Left renal cortex interstitium (tissue), 4 donors: Measurements from ENCODE around the gene EEFSEC. TPM values are rescaled to one million over a fixed set of nuclear protein-coding genes. Genes with fewer than 3 reads are reported as not detected.

Experiments
- DNase-seq, 4 donors: peaks; one replicate each; pipeline ENCODE4 v3.0.0-alpha.2; 2013; ENCODE audit warnings: low read depth in 4 of 4, low spot score in 2 of 4, missing footprints in 1 of 4
- polyA plus RNA-seq, 4 donors: library from polyadenylated mRNA; unstranded; fragments of 120-200 nt; gene quantifications; one replicate each; pipeline ENCODE4 v1.2.1, GENCODE V29; 2013; ENCODE audit not compliant: insufficient read length in 4 of 4

Gene EEFSEC
- polyA plus RNA-seq, 4 donors: 21.7 to 29.8 (median 25.5) TPM

GRCh38 chr3:128402998-128403397 is 249.7 kb downstream of the EEFSEC start:
- no peak for DNase-seq

- no peak for DNase-seq
These were observed 251.2 kb downstream of the EEFSEC start for GRCh38 chr3:128404276-128405068.

- DNase-seq: no peak
These were observed 252.4 kb downstream of the EEFSEC start for GRCh38 chr3:128405554-128406277.

GRCh38 chr3:128407247-128407646 is 254.0 kb downstream of the EEFSEC start:
- no peak for DNase-seq

GRCh38 chr3:128408012-128408692 is 254.9 kb downstream of the EEFSEC start:
- DNase-seq: no peak

- DNase-seq: no peak
These were observed 255.7 kb downstream of the EEFSEC start for GRCh38 chr3:128408693-128409623.

GRCh38 chr3:128409624-128410581 is 256.6 kb downstream of the EEFSEC start:
- no peak for DNase-seq

GRCh38 chr3:128410669-128411573 is 257.6 kb downstream of the EEFSEC start:
- DNase-seq: no peak

- DNase-seq: no peak
These were observed 258.3 kb downstream of the EEFSEC start for GRCh38 chr3:128411574-128412064.

GRCh38 chr3:128412180-128413002 is 259.1 kb downstream of the EEFSEC start:
- no peak for DNase-seq

- no peak for DNase-seq
These were observed 259.7 kb downstream of the EEFSEC start for GRCh38 chr3:128413003-128413370.

GRCh38 chr3:128413413-128414205 is 260.3 kb downstream of the EEFSEC start:
- DNase-seq: no peak

GRCh38 chr3:128415200-128415772 is 262.0 kb downstream of the EEFSEC start:
- DNase-seq: no peak

GRCh38 chr3:128415773-128416577 is 262.7 kb downstream of the EEFSEC start:
- no peak for DNase-seq

- no peak for DNase-seq
These were observed 263.4 kb downstream of the EEFSEC start for GRCh38 chr3:128416578-128417211.
